RPMI7951 (cell line): Measurements from ENCODE around the gene HSPG2. TPM values are rescaled to one million over a fixed set of nuclear protein-coding genes. Genes with fewer than 3 reads are reported as not detected.
A peak's percentile ranks its signal among the peaks of the same experiment; 100 is the strongest.
"Not testable (repeated sequence)": the region's sequence is repeated elsewhere in the genome, so short reads cannot be mapped to it uniquely, and the experiment has no call there.

Experiments
- DNase-seq: peaks from one replicate; pipeline ENCODE4 v3.0.0-alpha.2; 2012; ENCODE audit warnings: low read depth
- total RNA-seq: library from RNA; depleted of rRNA; stranded (reverse); fragments of >200 nt; shearing (Covaris generic); gene quantifications from 2 replicates; pipeline ENCODE4 v1.2.3, GENCODE V29; 2014

Gene HSPG2
- total RNA-seq, 1 experiment from 2014 or later: 9.7 TPM

DNA sequence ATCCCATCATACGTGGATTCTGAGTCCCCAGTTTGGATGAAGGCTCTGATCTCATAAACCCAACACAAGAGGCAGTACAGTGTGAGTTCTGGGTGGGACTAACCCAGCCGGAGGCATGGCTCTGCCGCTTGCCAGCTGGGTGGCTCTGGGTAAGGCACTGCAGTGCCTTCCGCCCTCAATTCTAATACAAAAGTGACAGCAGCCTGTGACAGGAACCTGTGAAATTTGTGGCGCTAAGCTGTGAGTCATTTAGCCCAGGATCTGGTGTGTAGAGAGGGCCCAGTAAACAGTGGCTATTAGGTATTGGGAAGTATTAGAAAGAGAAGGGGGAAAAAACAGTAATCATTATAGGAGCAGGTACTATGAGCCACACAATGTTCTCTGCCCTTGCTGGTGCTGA, 23.3 kb downstream of the HSPG2 start:
- no peak for DNase-seq

DNA sequence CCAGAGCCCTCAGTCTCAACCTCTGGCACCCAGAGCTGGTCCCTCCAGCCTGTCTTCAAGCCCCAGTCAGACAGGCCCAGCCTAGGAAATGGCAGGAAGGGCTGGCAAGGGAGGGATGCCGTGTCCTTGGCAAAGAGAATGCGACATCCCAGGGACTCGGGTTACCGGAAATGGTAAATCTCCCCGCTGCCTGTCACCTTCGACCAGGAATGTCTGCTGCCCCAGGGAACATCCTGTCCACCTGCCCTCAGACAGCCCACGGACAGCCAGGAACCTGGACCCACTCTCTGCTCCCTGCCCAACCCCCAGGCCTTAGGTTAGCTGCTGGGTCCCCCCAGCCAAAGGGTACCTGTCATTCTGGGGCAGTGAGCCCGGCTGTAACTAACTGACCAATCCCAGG, 23.9 kb downstream of the HSPG2 start:
- DNase-seq: no peak

GRCh38 chr1:21912038-21912758, 24.9 kb downstream of the HSPG2 start:
- DNase-seq: no peak

- no peak for DNase-seq
Observed at GRCh38 chr1:21911205-21912001, 25.7 kb downstream of the HSPG2 start.

DNA sequence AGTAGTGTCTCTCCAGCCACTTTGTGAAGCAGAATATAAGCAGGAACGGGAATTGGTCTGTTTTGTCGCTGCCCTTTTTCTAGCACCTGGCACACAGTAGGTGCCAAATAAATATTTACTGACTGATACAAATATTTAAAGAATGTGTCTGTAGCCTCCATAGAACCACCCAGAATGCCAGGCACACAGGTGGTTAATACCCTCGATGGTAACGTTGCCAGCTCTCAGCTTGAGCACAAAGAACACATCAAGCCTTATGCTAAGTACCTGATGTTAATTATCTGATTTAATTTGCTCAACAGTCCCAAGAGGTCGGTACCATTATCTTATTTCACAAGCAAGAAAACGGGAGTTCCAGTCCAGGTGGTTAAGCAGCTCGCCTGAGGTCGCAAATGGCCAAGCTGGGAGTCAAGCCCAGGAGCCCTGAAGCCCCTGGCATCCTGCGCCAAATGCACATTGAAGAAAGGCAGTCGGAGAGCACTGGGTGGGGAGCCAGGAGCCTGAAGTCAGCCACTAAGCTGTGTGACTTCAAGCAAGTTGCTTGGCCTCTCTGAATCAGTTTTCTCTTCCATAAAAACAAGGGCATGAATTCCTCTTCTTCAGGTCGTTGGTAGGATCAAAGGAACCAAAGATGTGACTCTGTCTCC, 26.4 kb downstream of the HSPG2 start:
- DNase-seq: no peak

GRCh38 chr1:21909787-21910503, 27.2 kb downstream of the HSPG2 start:
- DNase-seq: peak; percentile 53

GRCh38 chr1:21909286-21909759, 27.8 kb downstream of the HSPG2 start:
- no peak for DNase-seq

- not testable (repeated sequence) for DNase-seq
Observed at GRCh38 chr1:21907737-21908534, 29.2 kb downstream of the HSPG2 start.

DNA sequence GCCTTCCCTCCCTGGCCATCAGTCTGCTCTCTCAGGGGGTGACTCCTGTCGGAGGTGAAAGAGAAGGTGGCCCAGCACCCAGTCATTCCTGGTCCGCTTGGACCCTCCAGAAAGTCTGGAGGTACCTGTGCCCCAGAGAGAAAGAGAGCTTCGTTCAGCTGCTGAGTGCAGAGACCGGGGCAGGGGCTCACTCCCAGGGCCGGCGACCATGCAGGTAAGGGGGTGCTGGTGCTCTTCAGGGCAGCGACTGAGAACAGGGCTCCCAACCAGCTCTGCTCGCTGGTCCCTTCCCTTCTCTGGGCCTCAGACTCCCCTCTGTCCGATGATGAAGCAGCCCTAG, 30.1 kb downstream of the HSPG2 start:
- no peak for DNase-seq

DNA sequence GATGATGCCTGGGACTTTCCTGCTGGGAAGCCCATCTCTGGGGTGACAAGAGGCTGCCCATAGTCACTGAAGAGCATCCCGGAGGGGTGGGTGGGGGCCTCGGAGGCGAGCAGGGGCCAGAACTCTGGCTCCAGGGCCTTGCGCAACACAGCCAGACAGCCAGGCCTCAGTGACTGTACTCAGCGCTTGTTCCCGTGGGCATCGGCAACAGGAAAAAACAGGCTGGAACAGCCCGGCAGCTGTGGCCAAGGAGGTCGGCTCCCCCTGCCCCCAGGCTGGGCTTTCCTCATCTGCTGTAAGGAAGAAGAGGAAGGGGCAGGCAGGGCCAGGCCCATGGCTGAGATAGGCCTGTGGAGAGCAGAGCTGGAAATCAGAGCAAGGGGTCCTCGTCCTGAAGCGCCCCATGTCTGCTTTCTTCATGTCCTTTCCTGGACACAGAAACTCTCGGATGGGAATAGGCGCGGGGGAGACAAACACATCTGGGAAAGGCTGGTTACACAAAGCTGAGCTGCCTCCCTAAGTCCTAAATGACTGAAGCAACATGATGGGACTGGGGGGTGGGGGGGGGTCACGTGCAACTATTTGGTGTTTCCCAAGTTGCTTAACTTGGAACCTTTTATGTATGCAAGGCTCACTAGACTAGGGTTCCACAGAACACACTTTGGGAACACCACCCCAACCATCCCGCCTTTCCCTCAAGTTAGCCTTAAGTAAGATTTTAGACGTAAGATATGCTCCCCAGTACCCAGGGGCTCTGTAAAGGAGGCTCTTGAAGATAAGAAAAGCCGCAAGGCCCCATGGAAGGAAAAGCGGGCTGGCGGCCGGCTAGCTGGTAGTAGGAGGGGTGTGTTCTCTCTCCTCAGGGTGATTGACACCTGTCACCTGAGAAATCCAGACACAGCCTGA, 30.7 kb downstream of the HSPG2 start:
- DNase-seq: no peak

GRCh38 chr1:21904704-21905520, 32.2 kb downstream of the HSPG2 start:
- DNase-seq: peak; percentile 42

- no peak for DNase-seq
Observed at GRCh38 chr1:21904454-21904703, 32.7 kb downstream of the HSPG2 start.

GRCh38 chr1:21903638-21904453, 33.3 kb downstream of the HSPG2 start:
- no peak for DNase-seq

GRCh38 chr1:21902026-21903012, 34.8 kb downstream of the HSPG2 start:
- DNase-seq: no peak

GRCh38 chr1:21901473-21901847, 35.6 kb downstream of the HSPG2 start:
- no peak for DNase-seq

DNA sequence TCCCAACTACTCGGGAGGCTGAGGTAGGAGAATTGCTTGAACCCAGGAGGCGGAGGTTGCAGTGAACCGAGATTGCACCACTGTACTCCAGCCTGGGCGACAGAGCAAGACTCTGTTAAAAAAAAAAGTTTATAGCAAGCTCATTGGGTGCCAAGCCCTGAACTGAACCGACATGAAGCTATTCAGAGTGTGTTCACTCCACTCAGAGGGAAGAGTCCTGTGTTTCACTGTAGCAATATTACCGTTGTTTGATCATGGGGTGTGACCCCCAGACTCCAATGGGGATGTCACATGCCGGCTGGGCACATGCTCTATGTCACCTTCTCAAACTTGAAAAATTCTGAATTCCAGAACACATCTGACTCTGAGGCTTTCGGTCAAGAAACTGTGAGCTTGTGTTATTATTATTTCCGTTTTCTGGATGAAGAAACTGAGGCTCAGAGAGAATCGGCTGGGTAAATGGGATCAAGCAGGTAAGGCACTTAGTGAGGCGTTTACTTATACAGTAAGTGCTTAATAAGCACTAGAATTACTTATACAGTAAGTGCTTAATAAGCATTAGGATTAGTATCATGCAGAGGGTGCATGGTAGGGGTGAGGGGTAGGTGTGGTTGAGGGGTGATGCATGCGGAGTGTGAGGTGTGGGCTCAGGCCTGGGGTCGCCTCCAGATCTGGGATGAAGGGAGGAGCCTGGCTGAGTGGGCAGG, 36.2 kb downstream of the HSPG2 start:
- no peak for DNase-seq

GRCh38 chr1:21899987-21900386, 37.1 kb downstream of the HSPG2 start:
- no peak for DNase-seq
